ENCODE measurements around the gene HNRNPM. TPM values are rescaled to one million over a fixed set of nuclear protein-coding genes. Genes with fewer than 3 reads are reported as not detected.
A peak's percentile ranks its signal among the peaks of the same experiment; 100 is the strongest.

HNRNPM gene
- total RNA-seq, 1 experiment from 2014 or later = 204 TPM

DNA sequence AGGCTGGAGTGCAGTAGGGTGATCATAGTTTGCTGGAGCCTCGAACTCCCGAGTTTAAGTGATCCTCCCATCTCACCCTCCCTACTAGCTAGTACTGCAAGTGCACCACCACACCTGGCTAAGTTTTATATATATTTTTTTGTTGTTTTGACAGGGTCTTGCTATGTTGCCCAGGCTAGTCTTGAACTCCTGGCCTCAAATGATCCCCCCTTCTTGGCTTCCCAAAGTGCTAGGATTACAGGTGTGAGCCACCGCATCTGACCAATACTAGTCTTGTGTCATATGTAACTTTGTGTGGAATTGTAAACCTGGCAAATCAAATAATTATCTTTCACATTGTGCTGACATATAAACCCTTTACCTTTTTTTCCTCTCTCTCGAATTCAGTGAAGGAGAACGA, 10.2 kb downstream of the HNRNPM start:
- Mint-ChIP-seq H3K27ac (ENCODE audit: unreplicated experiment) (no peak overlapping the region), H3K27me3 (ENCODE audit: unreplicated experiment) (no peaks in the 10 kb centered on the region), H3K36me3 (ENCODE audit: insufficient read depth, unreplicated experiment) (peaks cover 25% of the 10 kb centered on the region), H3K4me1 (ENCODE audit: low read depth, unreplicated experiment) (peaks cover 36% of the 10 kb centered on the region), H3K4me3 (ENCODE audit: low read depth, unreplicated experiment) (no peak overlapping the region), H3K9me3 (ENCODE audit: low read depth, unreplicated experiment) (no peaks in the 10 kb centered on the region)
- TF ChIP-seq, protein P1, sequence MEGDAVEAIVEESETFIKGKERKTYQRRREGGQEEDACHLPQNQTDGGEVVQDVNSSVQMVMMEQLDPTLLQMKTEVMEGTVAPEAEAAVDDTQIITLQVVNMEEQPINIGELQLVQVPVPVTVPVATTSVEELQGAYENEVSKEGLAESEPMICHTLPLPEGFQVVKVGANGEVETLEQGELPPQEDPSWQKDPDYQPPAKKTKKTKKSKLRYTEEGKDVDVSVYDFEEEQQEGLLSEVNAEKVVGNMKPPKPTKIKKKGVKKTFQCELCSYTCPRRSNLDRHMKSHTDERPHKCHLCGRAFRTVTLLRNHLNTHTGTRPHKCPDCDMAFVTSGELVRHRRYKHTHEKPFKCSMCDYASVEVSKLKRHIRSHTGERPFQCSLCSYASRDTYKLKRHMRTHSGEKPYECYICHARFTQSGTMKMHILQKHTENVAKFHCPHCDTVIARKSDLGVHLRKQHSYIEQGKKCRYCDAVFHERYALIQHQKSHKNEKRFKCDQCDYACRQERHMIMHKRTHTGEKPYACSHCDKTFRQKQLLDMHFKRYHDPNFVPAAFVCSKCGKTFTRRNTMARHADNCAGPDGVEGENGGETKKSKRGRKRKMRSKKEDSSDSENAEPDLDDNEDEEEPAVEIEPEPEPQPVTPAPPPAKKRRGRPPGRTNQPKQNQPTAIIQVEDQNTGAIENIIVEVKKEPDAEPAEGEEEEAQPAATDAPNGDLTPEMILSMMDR (IDR thresholded peaks at IDR 0.05; ENCODE audit: unreplicated experiment) = no peak
- DNase-seq = no peak
- intact Hi-C loops (cut with micrococcal nuclease; ENCODE audit: unreplicated experiment) = no loop called here
- CTCF ChIA-PET = no interaction called here
- BruUV-seq (replicated peaks) = no TSS peak

DNA sequence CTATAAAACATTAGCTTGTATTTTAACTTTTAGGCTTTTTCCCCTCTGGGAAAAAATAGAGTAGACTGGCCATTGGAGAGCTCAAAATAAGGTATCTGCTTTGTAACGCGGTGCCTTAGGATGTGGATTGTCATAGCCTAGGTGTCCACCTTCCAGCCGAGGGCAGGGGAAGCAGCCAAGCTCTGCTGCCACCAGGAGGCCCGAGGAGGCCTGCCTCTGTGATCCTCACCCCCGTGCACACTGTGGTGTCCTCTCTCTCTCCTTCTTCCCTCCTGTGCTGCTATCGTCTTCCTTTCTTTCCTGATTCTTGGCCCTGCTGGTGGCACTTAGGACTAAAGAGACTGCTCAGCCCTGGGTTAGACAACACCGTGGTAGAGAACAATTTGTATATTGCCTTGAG, 11.3 kb downstream of the HNRNPM start:
- Mint-ChIP-seq H3K27ac (ENCODE audit: unreplicated experiment) (no peak overlapping the region), H3K36me3 (ENCODE audit: insufficient read depth, unreplicated experiment) (peaks cover 23% of the 10 kb centered on the region), H3K4me1 (ENCODE audit: low read depth, unreplicated experiment) (peaks cover 42% of the 10 kb centered on the region), H3K9me3 (ENCODE audit: low read depth, unreplicated experiment) (no peaks in the 10 kb centered on the region), H3K27me3 (ENCODE audit: unreplicated experiment) (no peaks in the 10 kb centered on the region), H3K4me3 (ENCODE audit: low read depth, unreplicated experiment) (no peak overlapping the region)
- CTCF ChIA-PET = interaction anchor here (0.6 to 0.7 kb wide), 2 partner anchors 10 to 104 kb away, joined by 3 to 6 read pairs; no protein-coding TSS in a partner anchor
- BruUV-seq (replicated peaks) = no TSS peak
- intact Hi-C loops (cut with micrococcal nuclease; ENCODE audit: unreplicated experiment) = no loop called here
- no peak for DNase-seq
- TF ChIP-seq, protein P1 (IDR thresholded peaks at IDR 0.05; ENCODE audit: unreplicated experiment) = no peak

DNA sequence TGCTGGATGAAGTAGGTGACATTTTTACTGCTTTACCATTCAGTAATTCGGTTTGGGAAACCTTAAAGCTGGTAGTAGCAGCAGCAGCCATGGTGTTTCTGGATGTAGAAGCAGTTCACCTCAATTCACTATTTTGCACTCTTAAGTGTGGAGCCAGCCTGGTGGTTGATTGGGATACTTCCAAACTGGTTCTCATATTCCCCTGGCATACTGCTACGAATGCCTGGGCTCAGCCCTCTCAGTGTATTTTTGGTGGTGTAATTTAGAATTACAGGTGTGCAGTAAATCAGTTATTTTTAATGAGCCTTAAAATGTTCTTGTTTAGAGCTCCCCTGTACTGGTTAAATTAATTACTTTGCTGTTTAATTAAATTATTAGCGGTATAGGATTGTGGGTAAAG, 12.4 kb downstream of the HNRNPM start:
- peaks cover 30% of the 10 kb centered on the region for H3K4me1 Mint-ChIP-seq (ENCODE audit: low read depth, unreplicated experiment)
- CTCF ChIA-PET = no interaction called here
- no peak overlapping the region for H3K4me3 Mint-ChIP-seq (ENCODE audit: low read depth, unreplicated experiment)

DNA sequence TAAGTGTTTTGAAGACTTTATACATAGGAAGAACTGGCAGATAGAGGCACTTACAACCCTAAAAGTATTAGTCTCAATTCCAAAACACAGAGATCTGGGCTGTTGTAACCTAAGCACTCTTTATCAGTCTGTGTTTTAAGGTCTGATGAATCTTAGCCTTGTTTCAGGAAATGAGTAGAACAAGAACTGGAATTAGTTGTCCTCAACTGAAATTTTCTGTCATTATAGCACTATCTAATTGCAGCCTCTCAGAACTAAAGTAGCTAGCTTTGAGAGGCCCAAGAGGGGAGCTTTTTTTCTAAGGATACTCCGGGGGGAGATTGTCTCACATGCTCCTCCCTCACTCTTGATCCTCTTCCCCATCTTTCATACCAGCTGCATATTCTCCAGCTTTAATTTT, 13.1 kb downstream of the HNRNPM start:
- intact Hi-C loops (cut with micrococcal nuclease; ENCODE audit: unreplicated experiment) = no loop called here

More for the DNA sequence above, 12.4 kb downstream of the HNRNPM start:
- peaks cover 14% of the 10 kb centered on the region for H3K36me3 Mint-ChIP-seq (ENCODE audit: insufficient read depth, unreplicated experiment)
- TF ChIP-seq, protein P1 (IDR thresholded peaks at IDR 0.05; ENCODE audit: unreplicated experiment) = no peak
- DNase-seq = no peak
- no peak overlapping the region for H3K27ac Mint-ChIP-seq (ENCODE audit: unreplicated experiment)
- no peaks in the 10 kb centered on the region for H3K9me3 Mint-ChIP-seq (ENCODE audit: low read depth, unreplicated experiment)
- intact Hi-C loops (cut with micrococcal nuclease; ENCODE audit: unreplicated experiment) = no loop called here
- H3K27me3 Mint-ChIP-seq (ENCODE audit: unreplicated experiment) = no peaks in the 10 kb centered on the region
- BruUV-seq (replicated peaks) = no TSS peak

More for the DNA sequence above, 13.1 kb downstream of the HNRNPM start:
- Mint-ChIP-seq H3K9me3 (ENCODE audit: low read depth, unreplicated experiment) (no peaks in the 10 kb centered on the region), H3K36me3 (ENCODE audit: insufficient read depth, unreplicated experiment) (peaks cover 14% of the 10 kb centered on the region), H3K4me3 (ENCODE audit: low read depth, unreplicated experiment) (no peak overlapping the region), H3K27me3 (ENCODE audit: unreplicated experiment) (no peaks in the 10 kb centered on the region), H3K4me1 (ENCODE audit: low read depth, unreplicated experiment) (peaks cover 30% of the 10 kb centered on the region), H3K27ac (ENCODE audit: unreplicated experiment) (no peak overlapping the region)
- TF ChIP-seq, protein P1 (IDR thresholded peaks at IDR 0.05; ENCODE audit: unreplicated experiment) = no peak
- CTCF ChIA-PET = no interaction called here
- no peak for DNase-seq
- TSS peak; percentile 2 for BruUV-seq (replicated peaks)
